Measurements from ENCODE around the gene RBMS1. TPM values are rescaled to one million over a fixed set of nuclear protein-coding genes. Genes with fewer than 3 reads are reported as not detected.
"Not testable (repeated sequence)": the region's sequence is repeated elsewhere in the genome, so short reads cannot be mapped to it uniquely, and the experiment has no call there.

The RBMS1 gene
- total RNA-seq, 1 donor from 2014 or later = 64.3 TPM

DNA sequence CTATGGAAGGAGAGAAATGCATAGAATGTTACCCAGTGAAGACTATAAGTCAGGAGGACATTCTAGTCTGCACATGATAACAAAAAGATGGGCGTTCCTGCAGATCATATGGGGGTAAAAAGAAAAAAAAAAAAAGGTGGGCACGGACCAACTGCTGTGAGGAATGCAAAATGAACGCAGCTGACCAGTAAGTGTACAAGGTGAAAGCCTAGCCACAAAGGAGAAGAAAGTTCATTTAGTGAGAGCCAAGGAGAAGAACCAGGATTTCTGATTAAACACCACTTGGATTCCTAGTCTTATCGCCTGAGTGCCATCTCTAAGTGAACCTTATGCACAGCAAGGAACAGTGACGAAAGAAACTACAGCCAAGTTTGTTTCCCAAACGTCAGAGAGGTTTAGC lies 26.5 kb downstream of the RBMS1 start:
- DNase-seq = no peak

DNA sequence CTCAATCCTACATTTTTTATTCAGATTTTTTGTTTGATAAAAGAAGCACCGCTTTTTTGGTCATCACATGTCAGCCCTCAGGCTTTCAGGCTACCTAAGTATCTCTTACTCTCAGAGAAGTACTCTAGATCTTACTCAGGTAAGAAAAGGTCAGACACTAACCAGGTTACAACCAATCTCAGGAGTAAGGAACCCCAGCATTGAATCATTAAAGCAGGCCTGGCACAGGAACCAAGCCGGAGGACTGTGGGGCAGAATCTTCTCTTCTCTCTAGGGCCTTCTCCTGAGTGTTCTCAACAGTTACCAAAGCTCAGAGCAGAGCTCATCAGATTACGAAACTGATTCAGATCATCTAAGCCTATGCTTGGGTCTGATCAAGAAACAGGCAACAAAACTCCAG lies 28.2 kb downstream of the RBMS1 start:
- no peak for DNase-seq

DNA sequence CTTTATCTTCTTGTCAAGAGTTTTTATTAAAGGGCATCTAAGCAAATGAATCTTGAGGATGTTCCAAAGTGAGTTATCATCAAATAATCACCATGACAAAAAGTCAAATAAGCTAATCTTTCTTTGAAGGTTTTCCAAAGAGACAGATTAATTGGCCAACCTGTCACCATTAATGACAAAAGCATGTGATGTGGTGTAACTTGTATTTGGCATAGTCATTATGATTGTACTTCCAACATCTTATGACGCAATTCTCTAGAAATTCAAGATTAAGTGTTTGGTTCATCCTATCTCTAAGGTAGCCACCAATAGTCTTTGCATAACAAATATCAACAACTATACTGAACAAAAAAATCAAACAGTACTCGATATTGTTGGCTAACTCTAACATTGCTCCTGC lies 28.6 kb downstream of the RBMS1 start:
- DNase-seq = no peak

DNA sequence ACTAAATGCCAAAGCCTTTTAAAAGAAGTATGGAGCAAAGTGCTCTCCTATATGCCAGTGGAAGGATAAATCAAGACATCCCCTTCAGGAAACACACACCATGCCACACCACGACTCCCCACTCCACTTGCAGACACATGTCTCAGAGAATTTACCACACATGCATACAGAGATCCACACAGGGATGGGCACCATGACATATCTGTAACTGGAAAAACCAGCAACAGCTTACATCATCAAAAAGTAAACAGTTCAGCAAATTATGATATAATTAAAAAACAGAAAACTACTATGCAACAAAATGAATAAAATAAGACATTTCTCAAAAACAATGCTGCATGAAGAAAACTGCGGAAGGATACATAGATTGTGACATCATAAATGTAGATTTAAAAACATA lies 29.6 kb downstream of the RBMS1 start:
- no peak for DNase-seq

DNA sequence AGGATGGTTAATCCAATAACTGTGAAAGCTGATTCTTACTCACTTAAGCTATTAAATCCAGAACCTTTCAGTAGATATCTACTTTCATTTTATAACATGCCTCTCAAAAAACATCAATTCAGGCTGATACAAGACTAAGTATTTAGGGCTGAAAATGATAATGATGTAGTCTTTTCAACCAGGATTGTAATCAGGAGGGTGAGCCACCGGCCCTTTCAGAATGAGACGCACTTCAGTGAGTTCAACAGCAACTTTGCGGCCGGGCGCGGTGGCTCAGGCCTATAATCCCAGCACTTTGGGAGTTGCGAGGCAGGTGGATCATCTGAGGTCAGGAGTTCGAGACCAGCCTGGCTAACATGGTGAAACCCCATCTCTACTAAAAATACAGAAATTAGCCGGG lies 30.4 kb downstream of the RBMS1 start:
- no peak for DNase-seq

DNA sequence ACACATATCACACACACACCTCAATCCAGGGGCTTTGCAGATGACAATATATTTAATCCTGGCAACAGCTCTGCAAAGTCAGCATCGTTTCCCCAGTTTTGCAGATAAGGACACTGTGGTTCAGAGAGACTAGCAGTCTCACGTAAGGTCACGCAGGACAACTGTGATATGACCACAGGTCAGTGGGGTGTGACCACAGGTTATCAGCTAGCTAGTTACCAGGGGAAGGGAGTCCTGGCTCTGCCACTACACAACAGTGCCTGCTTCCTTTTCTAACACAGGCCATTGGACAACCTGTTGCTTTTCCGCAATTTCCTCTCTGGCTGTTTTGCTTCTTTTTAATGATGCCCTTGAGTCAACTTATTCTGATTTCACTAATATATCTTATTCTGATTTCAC lies 33.3 kb downstream of the RBMS1 start:
- no peak for DNase-seq

DNA sequence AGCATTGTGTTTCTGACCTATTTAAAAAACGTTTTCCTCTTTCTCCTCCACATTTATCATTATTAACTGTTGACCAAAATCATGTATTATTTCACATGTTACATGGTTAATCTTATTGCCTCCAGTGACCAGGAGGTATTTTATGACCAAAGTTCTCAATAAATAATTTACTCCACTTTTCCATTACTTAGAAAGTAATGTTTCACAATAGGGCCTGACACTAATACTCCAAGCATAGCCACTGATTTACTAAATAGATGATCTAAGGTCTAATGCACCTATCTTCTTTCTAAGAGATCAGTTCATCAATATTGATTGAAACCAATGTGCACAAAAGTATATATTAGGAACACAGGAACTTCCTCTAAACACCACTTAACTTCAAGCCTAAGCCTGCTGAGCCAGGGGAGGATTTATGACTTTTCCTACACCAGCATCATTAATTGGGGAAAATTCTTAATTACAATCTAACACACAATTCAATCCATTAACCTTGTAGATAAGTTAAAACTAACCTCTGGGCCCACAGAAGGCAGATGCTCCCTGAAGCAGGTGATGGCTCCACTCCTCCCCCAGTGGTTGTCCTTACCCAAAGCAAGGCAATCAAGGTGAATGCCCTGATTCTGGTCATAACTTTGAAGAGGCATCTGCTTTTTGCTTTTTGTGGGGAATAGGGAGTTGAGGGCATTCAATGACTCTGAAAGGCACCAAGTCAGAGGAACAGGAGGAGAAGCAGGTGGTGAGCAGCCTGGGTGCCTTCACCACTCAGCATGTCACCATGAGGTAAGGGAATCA lies 33.9 kb downstream of the RBMS1 start:
- no peak for DNase-seq

DNA sequence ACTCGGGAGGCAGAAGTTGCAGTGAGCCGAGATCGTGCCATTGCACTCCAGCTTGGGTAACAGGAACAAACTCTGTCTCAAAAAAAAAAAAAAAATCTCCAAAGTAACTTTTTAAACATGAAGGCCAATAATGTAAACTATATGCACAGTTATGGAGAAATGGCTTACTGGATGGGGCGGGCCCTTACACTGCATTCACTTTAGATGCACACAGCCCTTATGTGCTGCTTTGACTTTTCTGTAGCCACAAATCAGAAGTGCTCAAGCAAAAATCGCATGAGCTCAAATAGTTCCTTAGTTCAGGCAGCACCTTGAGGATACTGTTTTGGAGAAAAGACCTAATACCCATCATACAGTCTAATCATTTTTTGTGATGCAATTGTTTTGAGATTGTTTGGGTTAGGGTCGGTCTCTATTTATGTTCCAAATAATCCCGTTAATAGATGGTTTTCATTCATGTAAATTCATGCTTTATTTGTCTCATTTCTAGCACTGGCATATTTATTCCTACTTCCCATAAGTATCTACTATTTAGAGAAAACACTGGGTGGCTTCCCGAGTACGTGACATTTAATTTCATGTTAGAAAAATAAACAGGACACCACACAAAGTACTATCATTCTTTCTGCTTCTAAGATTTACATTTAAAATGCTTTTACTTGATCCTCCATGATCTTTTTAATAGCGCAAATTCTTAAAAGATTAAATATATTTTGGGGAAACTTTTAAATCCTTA lies 34.7 kb downstream of the RBMS1 start:
- DNase-seq = no peak

DNA sequence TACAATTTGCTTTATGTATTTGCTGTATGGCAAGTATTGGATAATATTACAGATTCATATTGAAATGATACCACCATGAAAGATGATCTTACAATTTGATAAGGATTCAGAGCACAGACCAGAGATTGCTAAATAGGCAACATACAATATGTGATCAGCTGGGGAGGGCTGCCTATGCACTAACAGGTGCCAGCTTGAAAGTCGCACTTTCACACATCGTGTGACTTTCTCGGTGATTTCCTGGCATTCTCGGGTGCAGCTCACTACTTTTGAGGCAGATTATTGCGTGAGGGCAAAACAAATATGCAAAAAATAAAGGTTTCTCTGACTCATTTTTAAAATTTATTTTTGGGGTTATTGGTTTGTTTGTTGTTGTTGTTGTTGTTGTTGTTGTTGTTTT lies 36.0 kb downstream of the RBMS1 start:
- DNase-seq = no peak

DNA sequence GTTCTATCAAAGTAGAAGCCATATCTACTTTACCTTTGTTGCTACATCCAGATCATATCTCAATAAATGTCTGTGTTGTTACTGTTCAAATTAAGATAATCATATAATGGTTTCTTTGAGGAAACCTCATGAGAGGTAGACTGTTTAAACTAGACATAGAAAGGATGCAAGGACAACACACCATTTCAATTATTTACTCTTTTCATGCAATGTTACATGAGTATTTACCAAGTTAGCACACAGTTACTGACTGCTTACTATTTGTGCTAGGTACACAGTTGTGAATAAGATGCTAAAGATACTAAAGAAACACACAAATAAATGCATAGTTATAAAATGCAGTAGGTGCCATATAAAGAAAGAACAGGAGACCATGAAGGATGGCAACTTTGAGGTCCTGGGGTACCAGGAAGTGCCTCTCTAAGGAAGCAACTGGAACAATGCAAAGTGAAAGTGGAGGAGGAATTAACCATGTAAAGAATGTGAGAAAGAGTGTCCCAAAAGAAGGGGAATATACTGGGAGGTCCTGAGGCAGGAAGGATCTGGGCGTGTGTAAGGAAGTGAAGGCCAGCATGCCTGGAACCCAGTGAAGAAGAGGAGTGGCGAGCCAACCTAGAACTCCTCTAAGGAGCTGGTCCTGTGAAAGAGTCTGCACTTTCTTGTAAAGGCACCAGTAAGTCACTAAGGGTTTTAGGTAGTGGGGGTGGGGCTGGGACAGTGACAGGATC lies 39.4 kb downstream of the RBMS1 start:
- peak; percentile 41 for DNase-seq

DNA sequence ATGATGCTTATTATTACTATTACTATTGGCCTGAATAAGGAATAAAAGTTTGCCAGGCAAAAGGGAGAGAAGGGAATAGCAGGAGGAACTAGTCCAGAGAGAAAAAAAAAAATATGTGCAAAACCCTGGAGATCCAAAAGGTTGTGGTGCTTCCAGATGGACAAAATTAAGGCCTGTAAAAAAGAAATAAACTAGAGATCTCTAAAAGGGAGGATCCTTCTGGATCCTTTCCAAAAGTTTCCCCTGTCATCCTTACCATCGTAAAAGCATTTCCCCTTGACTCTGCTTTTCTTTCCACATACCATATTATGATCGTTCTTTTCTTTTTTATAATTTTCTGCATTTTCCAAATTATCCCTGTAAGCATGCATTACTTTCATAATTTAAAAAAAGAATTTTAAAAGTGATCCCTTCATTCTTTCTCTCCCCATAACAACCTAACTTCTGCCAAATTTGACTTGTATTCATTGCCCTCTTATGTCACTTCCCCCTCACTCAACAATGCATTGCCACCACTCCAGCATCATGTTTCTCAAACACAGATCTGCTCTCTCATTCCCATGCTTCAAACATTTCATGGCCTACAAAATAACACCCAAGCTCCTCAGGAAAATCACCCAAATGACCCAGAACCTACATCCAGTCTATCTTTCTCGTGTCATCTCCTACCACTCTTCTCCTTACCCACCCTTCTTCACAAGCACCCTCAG lies 40.3 kb downstream of the RBMS1 start:
- DNase-seq = peak; percentile 22

DNA sequence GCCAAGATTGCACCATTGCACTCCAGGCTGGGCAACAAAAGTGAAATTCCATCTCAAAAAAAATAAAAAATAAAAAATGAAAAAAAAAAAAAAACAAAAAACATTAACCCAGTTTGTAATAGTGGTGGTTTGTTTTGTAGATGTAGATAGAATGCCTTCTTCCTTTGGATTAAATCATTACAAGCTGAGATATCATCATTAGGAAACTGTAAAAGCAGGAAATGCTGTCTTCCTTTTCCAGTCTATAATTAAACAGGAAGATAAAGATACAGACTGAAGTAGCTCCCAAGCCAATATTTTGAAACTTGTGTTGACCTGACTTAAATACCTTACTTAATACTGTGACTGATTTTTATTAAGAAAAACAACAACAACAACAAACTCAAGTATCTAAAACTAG lies 43.1 kb downstream of the RBMS1 start:
- DNase-seq = no peak

DNA sequence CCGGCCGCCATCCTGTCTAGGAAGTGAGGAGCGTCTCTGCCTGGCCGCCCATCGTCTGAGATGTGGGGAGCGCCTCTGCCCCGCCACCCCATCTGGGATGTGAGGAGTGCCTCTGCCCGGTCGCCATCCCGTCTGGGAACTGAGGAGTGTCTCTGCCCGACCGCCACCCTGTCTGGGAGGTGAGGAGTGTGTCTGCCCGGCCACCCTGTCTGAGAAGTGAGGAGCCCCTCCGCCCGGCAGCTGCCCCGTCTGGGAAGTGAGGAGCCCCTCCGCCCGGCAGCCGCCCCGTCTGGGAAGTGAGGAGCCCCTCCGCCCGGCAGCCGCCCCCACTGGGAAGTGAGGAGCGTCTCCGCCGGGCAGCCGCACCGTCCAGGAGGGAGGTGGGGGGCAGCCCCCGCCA lies 44.8 kb downstream of the RBMS1 start:
- DNase-seq = not testable (repeated sequence)

DNA sequence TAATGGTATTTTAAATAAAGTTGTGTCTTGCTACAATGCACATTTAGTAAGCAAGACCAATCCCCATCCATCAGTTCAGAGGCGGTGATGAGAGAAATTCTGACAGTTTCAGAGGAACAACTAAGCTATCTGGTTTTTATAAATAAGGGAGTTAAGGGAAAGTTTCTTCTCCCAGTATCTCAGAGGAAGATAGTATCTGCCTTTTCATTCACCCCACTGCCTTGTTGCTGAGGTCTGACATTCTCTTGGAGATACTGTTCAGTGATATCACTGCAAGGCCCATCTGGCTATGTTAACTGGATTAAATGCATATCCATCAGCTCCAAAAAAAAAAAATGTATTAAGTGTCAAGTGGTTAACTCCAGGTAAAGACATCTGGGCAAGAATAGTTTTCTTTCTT lies 47.9 kb downstream of the RBMS1 start:
- DNase-seq = no peak

DNA sequence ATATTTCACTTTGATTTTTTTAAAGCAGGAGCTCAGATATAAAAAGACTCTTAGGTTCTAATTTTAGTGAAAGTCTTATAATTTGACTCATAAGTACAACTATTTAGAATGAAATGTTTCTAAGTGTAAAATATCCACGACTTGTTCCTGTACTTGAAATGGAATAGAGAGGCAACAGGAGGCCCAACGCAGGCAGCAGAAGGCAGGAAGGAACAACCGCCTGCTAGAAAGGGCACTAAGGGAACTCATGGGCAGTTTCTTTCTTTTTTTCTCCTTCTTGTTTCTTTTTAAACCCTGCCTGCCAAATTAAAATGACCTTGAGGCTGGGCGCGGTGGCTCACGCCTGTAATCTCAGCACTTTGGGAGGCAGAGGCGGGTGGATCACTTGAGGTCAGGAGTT lies 51.0 kb downstream of the RBMS1 start:
- no peak for DNase-seq

DNA sequence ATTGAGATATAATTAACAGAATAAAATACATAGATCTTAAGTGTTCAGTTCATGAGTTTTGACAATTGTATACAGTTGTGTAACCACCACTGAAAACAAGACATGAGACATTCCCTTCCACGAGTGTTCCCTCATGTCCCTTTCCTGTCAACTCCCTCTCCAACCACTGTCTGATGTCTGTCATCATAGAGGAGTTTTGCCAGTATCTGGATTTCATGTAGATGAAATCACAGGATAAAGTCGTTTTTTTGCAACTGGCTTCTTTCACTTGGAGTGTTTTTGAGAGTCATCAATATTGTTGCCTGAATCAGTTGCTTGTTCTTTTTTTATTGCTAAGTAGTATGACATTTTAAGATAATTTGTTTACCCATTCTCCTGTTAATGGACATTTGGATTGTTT lies 52.7 kb downstream of the RBMS1 start:
- no peak for DNase-seq

DNA sequence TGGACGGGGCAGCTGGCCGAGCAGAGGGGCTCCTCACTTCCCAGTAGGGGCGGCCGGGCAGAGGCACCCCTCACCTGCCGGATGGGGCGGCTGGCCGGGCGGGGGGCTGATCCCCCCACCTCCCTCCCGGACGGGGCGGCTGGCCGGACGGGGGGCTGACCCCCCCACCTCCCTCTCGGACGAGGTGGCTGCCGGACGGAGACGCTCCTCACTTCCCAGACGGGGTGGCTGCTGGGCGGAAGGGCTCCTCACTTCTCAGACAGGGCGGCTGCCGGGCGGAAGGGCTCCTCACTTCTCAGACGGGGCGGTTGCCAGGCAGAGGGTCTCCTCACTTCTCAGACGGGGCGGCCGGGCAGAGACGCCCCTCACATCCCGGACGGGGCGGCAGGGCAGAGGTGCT lies 54.6 kb downstream of the RBMS1 start:
- not testable (repeated sequence) for DNase-seq

DNA sequence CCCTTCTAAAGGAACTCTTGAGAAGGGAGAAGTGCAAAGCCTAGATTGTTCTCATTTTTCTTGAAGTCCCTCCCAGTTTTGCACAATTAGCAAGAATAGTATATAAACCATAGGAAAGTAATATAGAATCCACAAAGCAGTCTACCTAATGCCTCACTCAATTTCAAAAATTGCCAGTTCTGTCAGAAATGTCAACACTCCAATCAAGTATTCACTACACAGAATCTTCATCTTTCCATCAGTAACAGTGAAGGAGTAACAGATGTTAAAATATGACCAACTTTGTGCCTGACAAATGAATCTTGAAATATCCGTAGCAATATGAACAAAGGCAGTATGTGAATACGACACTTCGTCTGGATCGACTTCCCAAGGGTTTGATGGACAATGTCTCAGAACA lies 56.3 kb downstream of the RBMS1 start:
- DNase-seq = no peak

DNA sequence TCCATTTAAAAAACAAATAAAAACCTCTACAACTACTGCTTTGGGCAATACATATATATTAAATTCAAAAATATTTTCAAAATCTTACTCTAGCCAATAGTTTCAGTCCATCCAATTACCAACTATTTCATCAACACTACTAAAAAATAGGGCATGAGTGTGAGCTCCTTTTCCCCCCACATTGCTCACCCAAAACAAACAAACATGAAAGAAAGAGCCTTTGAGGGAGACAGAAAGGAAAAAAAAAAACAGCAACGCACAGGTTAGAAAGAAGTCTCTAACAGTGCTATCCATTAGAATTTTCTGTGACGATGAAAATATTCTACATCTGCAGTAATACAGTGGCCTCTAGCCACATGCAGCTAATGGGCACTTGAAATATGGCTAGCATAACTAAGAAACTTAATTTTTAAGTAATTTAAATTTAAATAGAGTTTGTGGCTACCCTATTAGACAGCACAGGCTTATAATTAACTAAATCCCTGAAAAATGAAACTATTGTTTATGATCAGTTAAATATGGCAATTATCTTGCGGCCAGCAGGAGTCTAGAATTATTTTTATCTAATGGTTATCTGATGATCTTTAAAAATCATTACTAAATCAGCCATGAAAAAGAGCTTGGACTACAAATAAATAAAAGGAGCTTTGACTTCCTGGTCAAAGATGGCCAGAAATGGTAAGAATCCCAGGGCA lies 59.2 kb downstream of the RBMS1 start:
- no peak for DNase-seq

DNA sequence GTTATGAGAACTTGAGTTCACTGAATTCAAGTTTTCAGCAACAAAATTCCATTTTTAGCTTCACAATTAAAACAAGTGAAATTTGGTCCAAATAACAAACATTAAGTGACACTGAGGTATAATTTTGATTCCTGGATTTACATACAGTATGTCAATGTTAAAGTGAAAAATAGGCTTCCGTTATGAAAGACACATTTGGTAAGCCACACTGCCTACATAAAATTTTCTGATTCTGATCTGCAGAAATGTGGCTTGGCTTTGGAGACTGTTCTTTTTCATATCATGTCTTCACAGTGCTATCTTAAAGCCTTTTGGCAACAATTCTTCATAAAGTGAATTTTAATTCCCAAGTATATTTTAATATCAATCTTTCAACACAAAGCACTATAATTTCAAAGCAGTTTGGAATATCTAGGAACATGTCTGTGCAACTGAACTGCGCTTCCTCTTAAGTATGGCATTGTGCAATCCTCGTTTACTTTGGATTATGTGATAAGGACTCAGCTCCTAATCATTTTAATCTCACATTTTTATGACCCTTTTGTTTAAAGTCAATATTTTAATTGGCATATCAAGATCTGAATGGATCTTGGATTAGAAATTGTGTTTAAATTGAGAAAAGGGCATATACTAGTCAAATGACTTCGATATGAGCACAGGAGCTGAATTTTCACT lies 60.0 kb downstream of the RBMS1 start:
- DNase-seq = no peak

DNA sequence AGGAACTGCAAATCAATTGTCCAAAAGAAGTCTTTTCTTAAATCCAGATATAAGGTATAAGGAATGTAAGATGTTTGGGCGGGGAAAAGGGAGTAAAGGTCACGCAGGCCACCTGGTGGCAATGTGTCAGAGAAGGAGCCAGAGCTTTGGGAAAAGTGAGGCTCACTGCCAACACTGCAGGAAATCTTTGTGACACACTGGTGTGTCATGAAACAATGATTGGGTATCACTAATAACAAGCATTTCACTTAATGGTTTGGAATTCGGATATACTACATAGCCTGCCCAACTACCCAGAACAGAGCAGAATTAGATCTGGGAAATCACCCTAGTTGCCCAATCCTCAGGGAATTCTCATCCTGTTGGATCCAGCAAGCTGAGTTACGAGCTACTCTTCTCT lies 61.0 kb downstream of the RBMS1 start:
- peak; percentile 91 for DNase-seq

DNA sequence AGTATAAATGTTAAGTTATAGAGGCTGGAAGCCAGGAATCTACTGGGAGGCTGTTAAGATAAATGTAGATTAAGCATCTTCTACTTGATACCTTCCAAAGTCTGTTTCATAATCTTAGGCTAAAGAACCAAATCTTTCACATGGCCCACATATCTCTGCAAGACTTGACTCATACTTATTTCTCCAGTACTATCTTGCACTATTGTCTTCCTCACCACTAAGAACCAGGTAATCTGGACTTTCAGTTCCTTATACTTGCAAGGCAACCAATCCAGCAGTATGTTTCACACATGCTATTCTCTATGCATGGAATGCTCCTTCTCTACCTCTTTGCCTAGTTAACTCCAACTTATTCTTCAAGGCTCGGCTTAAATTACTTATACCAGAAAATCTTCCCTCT lies 62.2 kb downstream of the RBMS1 start:
- no peak for DNase-seq
